ENCODE data around the gene SLMAP.

Gene SLMAP

DNA sequence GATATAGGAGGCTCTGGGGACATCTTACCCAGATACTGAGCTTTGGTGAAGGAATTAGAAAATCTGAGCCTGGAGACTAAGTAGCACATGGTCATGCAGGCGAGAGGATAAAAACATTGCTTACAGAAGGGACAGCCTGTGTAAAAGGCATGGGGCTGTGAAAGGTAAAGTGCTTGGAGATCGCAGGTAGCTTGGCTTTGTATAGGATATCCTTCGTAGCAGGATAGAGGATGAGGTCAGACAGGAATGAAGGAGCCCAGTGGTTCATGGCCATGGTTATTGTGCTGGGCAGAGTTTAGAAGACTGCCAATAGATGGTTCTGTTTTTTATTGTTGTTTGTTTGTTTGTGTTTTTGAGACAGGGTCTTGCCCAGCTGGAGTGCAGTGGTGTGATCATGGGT, 82.5 kb downstream of the SLMAP start:
- Histone ChIP-seq H3K27ac (ENCODE audit: low read length) (no peak overlapping the region), H3K36me3 (ENCODE audit: control insufficient read depth, low read depth, low read length) (no peaks in the 10 kb centered on the region), H3K4me1 (ENCODE audit: control insufficient read depth, low read depth, low read length) (peaks cover 2% of the 10 kb centered on the region), H3K9ac (ENCODE audit: low read length) (no peak overlapping the region), H3K27me3 (ENCODE audit: control insufficient read depth, insufficient read depth, low read length) (no peaks in the 10 kb centered on the region), H3K4me3 (ENCODE audit: low read length) (no peak overlapping the region), H3K9me3 (ENCODE audit: control insufficient read depth, low read depth, low read length) (no peaks in the 10 kb centered on the region)

- Histone ChIP-seq H3K36me3 (ENCODE audit: control insufficient read depth, low read depth, low read length) (no peaks in the 10 kb centered on the region), H3K9me3 (ENCODE audit: control insufficient read depth, low read depth, low read length) (no peaks in the 10 kb centered on the region), H3K9ac (ENCODE audit: low read length) (no peak overlapping the region), H3K27me3 (ENCODE audit: control insufficient read depth, insufficient read depth, low read length) (no peaks in the 10 kb centered on the region), H3K4me1 (ENCODE audit: control insufficient read depth, low read depth, low read length) (no peaks in the 10 kb centered on the region), H3K27ac (ENCODE audit: low read length) (no peak overlapping the region), H3K4me3 (ENCODE audit: low read length) (no peak overlapping the region)
These were observed 84.4 kb downstream of the SLMAP start for GRCh38 chr3:57840473-57840872.

- Histone ChIP-seq H3K4me3 (ENCODE audit: low read length) (no peak overlapping the region), H3K9ac (ENCODE audit: low read length) (no peak overlapping the region), H3K36me3 (ENCODE audit: control insufficient read depth, low read depth, low read length) (no peaks in the 10 kb centered on the region)
These were observed 85.7 kb downstream of the SLMAP start for GRCh38 chr3:57841818-57842217.

GRCh38 chr3:57848177-57848738, 92.1 kb downstream of the SLMAP start:
- Histone ChIP-seq H3K4me3 (ENCODE audit: low read length) (no peak overlapping the region), H3K36me3 (ENCODE audit: control insufficient read depth, low read depth, low read length) (no peaks in the 10 kb centered on the region), H3K9ac (ENCODE audit: low read length) (no peak overlapping the region), H3K27me3 (ENCODE audit: control insufficient read depth, insufficient read depth, low read length) (no peaks in the 10 kb centered on the region), H3K9me3 (ENCODE audit: control insufficient read depth, low read depth, low read length) (no peaks in the 10 kb centered on the region), H3K27ac (ENCODE audit: low read length) (no peak overlapping the region), H3K4me1 (ENCODE audit: control insufficient read depth, low read depth, low read length) (no peaks in the 10 kb centered on the region)

More at GRCh38 chr3:57841818-57842217, 85.7 kb downstream of the SLMAP start:
- no peaks in the 10 kb centered on the region for H3K9me3 ChIP-seq (ENCODE audit: control insufficient read depth, low read depth, low read length)
- H3K4me1 ChIP-seq (ENCODE audit: control insufficient read depth, low read depth, low read length) = no peaks in the 10 kb centered on the region
- H3K27ac ChIP-seq (ENCODE audit: low read length) = no peak overlapping the region
- no peaks in the 10 kb centered on the region for H3K27me3 ChIP-seq (ENCODE audit: control insufficient read depth, insufficient read depth, low read length)

DNA sequence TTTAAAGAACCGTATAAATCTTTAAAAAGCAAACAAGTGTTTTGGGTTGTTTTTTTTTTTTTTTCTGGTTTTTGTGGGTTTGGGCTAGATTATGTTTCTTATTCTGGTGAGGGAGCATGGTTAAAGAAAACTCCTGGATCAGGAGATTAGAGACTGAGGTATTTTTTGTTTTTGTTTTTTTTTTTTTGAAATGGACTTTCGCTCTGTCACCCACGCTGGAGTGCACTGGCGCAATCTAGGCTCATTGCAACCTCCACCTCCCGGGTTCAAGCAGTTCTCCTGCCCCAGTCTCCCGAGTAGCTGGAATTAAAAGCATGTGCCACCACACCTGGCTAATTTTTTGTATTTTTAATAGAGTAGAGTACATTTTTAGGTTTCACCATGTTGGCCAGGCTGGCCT, 95.2 kb downstream of the SLMAP start:
- H3K9ac ChIP-seq (ENCODE audit: low read length) = no peak overlapping the region
- H3K9me3 ChIP-seq (ENCODE audit: control insufficient read depth, low read depth, low read length) = no peaks in the 10 kb centered on the region
- no peaks in the 10 kb centered on the region for H3K4me1 ChIP-seq (ENCODE audit: control insufficient read depth, low read depth, low read length)
- H3K36me3 ChIP-seq (ENCODE audit: control insufficient read depth, low read depth, low read length) = no peaks in the 10 kb centered on the region
- no peak overlapping the region for H3K27ac ChIP-seq (ENCODE audit: low read length)
- no peaks in the 10 kb centered on the region for H3K27me3 ChIP-seq (ENCODE audit: control insufficient read depth, insufficient read depth, low read length)
- H3K4me3 ChIP-seq (ENCODE audit: low read length) = no peak overlapping the region

DNA sequence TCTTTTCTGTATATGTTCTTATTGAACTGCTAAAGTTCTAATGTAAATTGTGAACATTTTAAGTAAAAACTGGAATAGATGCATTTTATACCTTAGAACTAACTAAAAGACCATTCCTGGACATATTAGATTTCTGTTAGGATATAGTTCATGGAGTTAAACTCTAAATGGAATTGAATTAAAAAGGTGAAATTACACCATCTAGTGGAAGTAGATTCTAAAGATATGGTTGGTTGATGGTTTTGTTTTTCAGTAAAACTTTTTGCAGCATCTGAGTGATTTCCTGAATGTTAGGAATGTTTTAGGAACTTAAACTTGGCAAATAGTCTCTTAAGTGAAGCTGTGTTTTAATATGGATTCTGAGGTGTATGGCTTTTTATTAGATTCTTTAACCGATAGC, 96.8 kb downstream of the SLMAP start:
- Histone ChIP-seq H3K27me3 (ENCODE audit: control insufficient read depth, insufficient read depth, low read length) (no peaks in the 10 kb centered on the region), H3K36me3 (ENCODE audit: control insufficient read depth, low read depth, low read length) (peaks cover 5% of the 10 kb centered on the region), H3K27ac (ENCODE audit: low read length) (no peak overlapping the region)

DNA sequence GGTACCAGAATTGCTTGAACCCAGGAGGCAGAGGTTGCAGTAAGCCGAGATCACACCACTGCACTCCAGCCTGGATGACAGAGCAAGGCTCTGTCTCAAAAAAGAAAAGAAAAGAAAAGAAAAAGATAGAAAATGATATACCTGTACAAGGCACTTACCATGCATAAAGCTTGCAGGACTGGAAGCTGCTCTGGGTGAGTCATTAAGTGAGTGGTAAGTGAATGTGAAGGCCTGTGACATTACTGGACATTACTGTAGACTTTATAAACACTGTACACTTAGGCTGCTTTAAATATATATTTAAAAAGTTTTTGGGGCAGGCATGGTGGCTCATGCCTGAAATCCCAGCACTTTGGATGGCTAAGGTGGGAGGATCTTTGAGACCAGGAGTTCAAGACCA, 99.2 kb downstream of the SLMAP start:
- Histone ChIP-seq H3K9ac (ENCODE audit: low read length) (no peak overlapping the region), H3K27me3 (ENCODE audit: control insufficient read depth, insufficient read depth, low read length) (no peaks in the 10 kb centered on the region), H3K27ac (ENCODE audit: low read length) (no peak overlapping the region), H3K9me3 (ENCODE audit: control insufficient read depth, low read depth, low read length) (no peaks in the 10 kb centered on the region), H3K36me3 (ENCODE audit: control insufficient read depth, low read depth, low read length) (peaks cover 14% of the 10 kb centered on the region), H3K4me3 (ENCODE audit: low read length) (no peak overlapping the region), H3K4me1 (ENCODE audit: control insufficient read depth, low read depth, low read length) (no peaks in the 10 kb centered on the region)

More for the DNA sequence above, 96.8 kb downstream of the SLMAP start:
- Histone ChIP-seq H3K9ac (ENCODE audit: low read length) (no peak overlapping the region), H3K4me3 (ENCODE audit: low read length) (no peak overlapping the region), H3K4me1 (ENCODE audit: control insufficient read depth, low read depth, low read length) (no peaks in the 10 kb centered on the region), H3K9me3 (ENCODE audit: control insufficient read depth, low read depth, low read length) (no peaks in the 10 kb centered on the region)

DNA sequence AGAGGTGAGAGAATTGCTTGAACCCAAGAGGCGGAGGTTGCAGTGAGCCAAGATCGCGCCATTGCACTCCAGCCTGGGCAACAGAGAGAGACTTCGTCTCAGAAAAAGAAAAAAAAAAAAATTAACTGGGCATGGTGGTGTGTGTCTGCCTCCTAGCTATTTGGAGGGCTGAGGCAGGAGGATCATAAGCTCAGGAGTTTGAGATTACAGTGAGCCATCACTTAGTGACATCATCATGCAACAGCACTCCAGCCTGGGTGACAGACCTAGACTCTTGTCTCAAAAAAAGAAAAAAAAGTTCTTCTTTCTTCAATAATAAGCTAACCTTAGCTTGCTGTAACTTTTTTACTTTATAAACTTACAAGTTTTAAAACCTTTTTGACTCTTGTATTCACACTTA, 99.8 kb downstream of the SLMAP start:
- no peak overlapping the region for H3K4me3 ChIP-seq (ENCODE audit: low read length)
- H3K9ac ChIP-seq (ENCODE audit: low read length) = no peak overlapping the region
- H3K36me3 ChIP-seq (ENCODE audit: control insufficient read depth, low read depth, low read length) = peaks cover 14% of the 10 kb centered on the region

DNA sequence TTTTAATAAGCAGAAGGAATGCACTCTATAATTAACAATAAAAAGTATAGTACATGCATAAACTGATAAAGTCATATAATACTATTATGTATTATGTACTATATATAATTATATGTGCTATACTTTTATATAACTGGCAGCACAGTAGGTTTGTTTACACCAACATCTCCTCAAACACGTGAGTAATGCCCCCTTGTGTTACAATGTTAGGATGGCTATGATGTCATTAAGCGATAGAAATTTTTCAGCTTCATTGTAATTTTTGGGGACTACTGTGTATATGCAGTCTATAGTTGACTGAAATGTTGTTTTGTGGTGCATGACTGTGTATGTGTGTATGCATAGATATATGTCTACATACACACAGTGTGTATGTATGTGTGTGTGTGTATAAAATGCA, 100.6 kb downstream of the SLMAP start:
- Histone ChIP-seq H3K36me3 (ENCODE audit: control insufficient read depth, low read depth, low read length) (peaks cover 14% of the 10 kb centered on the region), H3K4me3 (ENCODE audit: low read length) (no peak overlapping the region), H3K27me3 (ENCODE audit: control insufficient read depth, insufficient read depth, low read length) (no peaks in the 10 kb centered on the region), H3K27ac (ENCODE audit: low read length) (no peak overlapping the region), H3K9ac (ENCODE audit: low read length) (no peak overlapping the region), H3K4me1 (ENCODE audit: control insufficient read depth, low read depth, low read length) (no peaks in the 10 kb centered on the region), H3K9me3 (ENCODE audit: control insufficient read depth, low read depth, low read length) (no peaks in the 10 kb centered on the region)

More for the DNA sequence above, 99.8 kb downstream of the SLMAP start:
- H3K4me1 ChIP-seq (ENCODE audit: control insufficient read depth, low read depth, low read length) = no peaks in the 10 kb centered on the region
- no peaks in the 10 kb centered on the region for H3K9me3 ChIP-seq (ENCODE audit: control insufficient read depth, low read depth, low read length)
- no peaks in the 10 kb centered on the region for H3K27me3 ChIP-seq (ENCODE audit: control insufficient read depth, insufficient read depth, low read length)
- H3K27ac ChIP-seq (ENCODE audit: low read length) = no peak overlapping the region

DNA sequence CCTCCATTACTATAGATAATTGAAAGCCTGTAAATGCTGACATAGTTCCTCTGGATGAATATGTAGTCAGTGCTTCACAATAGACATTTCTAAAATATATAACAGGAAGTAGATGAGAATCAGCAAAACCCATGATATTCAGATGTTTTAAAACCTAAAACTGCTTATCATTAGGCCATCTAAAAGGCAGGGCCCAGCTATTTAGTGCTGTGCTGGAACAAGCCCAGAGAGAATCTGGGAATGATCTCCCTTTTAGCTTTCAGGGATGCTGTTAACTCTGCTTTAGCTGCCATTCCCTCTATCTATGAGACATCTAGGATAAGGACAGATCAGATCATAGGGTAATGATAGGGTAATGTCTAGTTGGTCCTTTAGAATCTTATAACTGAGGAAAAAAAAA, 106.8 kb downstream of the SLMAP start:
- no peaks in the 10 kb centered on the region for H3K4me1 ChIP-seq (ENCODE audit: control insufficient read depth, low read depth, low read length)
- no peaks in the 10 kb centered on the region for H3K27me3 ChIP-seq (ENCODE audit: control insufficient read depth, insufficient read depth, low read length)
- H3K36me3 ChIP-seq (ENCODE audit: control insufficient read depth, low read depth, low read length) = peaks cover 17% of the 10 kb centered on the region
- no peak overlapping the region for H3K9ac ChIP-seq (ENCODE audit: low read length)
- H3K4me3 ChIP-seq (ENCODE audit: low read length) = no peak overlapping the region
- H3K27ac ChIP-seq (ENCODE audit: low read length) = no peak overlapping the region
- H3K9me3 ChIP-seq (ENCODE audit: control insufficient read depth, low read depth, low read length) = no peaks in the 10 kb centered on the region

DNA sequence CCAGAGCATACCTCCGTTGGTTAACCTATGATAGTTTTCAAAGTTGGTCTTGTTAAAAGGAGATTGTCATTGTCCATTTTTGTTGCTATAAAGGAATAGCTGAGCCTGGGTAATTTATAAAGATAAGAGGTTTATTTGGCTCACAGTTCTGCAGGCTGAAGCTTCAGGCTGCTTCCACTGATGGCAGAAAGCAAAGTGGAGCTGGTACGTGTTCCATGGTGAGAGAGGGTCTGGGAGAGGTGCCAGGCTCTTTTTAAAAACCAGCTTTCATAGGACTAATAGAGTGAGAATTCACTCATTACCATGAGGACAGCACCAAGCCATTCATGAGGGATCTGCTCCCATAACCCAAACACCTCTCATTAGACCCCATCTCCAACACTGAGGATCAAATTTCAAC, 107.3 kb downstream of the SLMAP start:
- Histone ChIP-seq H3K27me3 (ENCODE audit: control insufficient read depth, insufficient read depth, low read length) (no peaks in the 10 kb centered on the region), H3K9ac (ENCODE audit: low read length) (no peak overlapping the region), H3K9me3 (ENCODE audit: control insufficient read depth, low read depth, low read length) (no peaks in the 10 kb centered on the region), H3K27ac (ENCODE audit: low read length) (no peak overlapping the region), H3K4me3 (ENCODE audit: low read length) (no peak overlapping the region), H3K36me3 (ENCODE audit: control insufficient read depth, low read depth, low read length) (peaks cover 12% of the 10 kb centered on the region), H3K4me1 (ENCODE audit: control insufficient read depth, low read depth, low read length) (no peaks in the 10 kb centered on the region)

- Histone ChIP-seq H3K27me3 (ENCODE audit: control insufficient read depth, insufficient read depth, low read length) (no peaks in the 10 kb centered on the region), H3K4me3 (ENCODE audit: low read length) (no peak overlapping the region), H3K36me3 (ENCODE audit: control insufficient read depth, low read depth, low read length) (peaks cover 11% of the 10 kb centered on the region), H3K4me1 (ENCODE audit: control insufficient read depth, low read depth, low read length) (no peaks in the 10 kb centered on the region), H3K27ac (ENCODE audit: low read length) (no peak overlapping the region), H3K9me3 (ENCODE audit: control insufficient read depth, low read depth, low read length) (no peaks in the 10 kb centered on the region), H3K9ac (ENCODE audit: low read length) (no peak overlapping the region)
These were observed 108.7 kb downstream of the SLMAP start for GRCh38 chr3:57864853-57865252.

Data from iPS-18a (cell line).